GM18502 (cell line): Measurements from ENCODE around the gene PALM.
"Not testable (repeated sequence)": the region's sequence is repeated elsewhere in the genome, so short reads cannot be mapped to it uniquely, and the experiment has no call there.

Experiments used
- ATAC-seq: cut with Tn5 transposase; IDR thresholded peaks from one replicate; pipeline ENCODE4 v1.9.1; 2021; ENCODE audit warnings: mild to moderate bottlenecking; ENCODE audit not compliant: unreplicated experiment, poor library complexity

PALM gene

GRCh38 chr19:702847-703246 lies 5.9 kb upstream of the PALM start:
- not testable (repeated sequence) for ATAC-seq

GRCh38 chr19:703329-703650 lies 5.4 kb upstream of the PALM start:
- ATAC-seq, result no peak

- ATAC-seq, result no peak
Measured at GRCh38 chr19:703651-704446, 4.9 kb upstream of the PALM start.

- no peak for ATAC-seq
Measured at GRCh38 chr19:704447-704741, 4.3 kb upstream of the PALM start.

- no peak for ATAC-seq
Measured at GRCh38 chr19:709196-709964, 645 bp downstream of the PALM start.

- ATAC-seq, result no peak
Measured at GRCh38 chr19:709965-710571, 1.3 kb downstream of the PALM start.

GRCh38 chr19:710767-711166 lies 2.0 kb downstream of the PALM start:
- no peak for ATAC-seq

GRCh38 chr19:711254-711653 lies 2.5 kb downstream of the PALM start:
- ATAC-seq, result no peak

GRCh38 chr19:715347-715746 lies 6.6 kb downstream of the PALM start:
- ATAC-seq, result no peak

GRCh38 chr19:718251-718951 lies 9.7 kb downstream of the PALM start:
- no peak for ATAC-seq

GRCh38 chr19:718991-719512 lies 10.3 kb downstream of the PALM start:
- no peak for ATAC-seq

- no peak for ATAC-seq
Measured at GRCh38 chr19:719636-720344, 11.1 kb downstream of the PALM start.

- no peak for ATAC-seq
Measured at GRCh38 chr19:720345-721160, 11.8 kb downstream of the PALM start.

GRCh38 chr19:722553-723101 lies 13.9 kb downstream of the PALM start:
- no peak for ATAC-seq

- ATAC-seq, result no peak
Measured at GRCh38 chr19:723247-723646, 14.5 kb downstream of the PALM start.

GRCh38 chr19:723714-724113 lies 15.0 kb downstream of the PALM start:
- ATAC-seq, result no peak

GRCh38 chr19:725461-726089 lies 16.8 kb downstream of the PALM start:
- no peak for ATAC-seq
